Activated CD8-positive, alpha-beta memory T cell treated with anti-CD3 and anti-CD28 coated beads, Interleukin-2, amount 50 U/mL, for 24 hours (primary cell): ENCODE measurements around the gene LYPD6.
"Not testable (repeated sequence)": the region's sequence is repeated elsewhere in the genome, so short reads cannot be mapped to it uniquely, and the experiment has no call there.

Experiments used
- DNase-seq: peaks from one replicate; pipeline ENCODE4 v3.0.0-alpha.2; 2020; ENCODE audit errors: extremely low read depth

LYPD6 gene

GRCh38 chr2:149451417-149452165, 121.2 kb downstream of the LYPD6 start:
- DNase-seq, result no peak

GRCh38 chr2:149456285-149456684, 125.9 kb downstream of the LYPD6 start:
- no peak for DNase-seq

- no peak for DNase-seq
Observed at GRCh38 chr2:149458502-149458901, 128.1 kb downstream of the LYPD6 start.

GRCh38 chr2:149463328-149464002, 133.1 kb downstream of the LYPD6 start:
- no peak for DNase-seq

- no peak for DNase-seq
Observed at GRCh38 chr2:149464396-149464795, 134.0 kb downstream of the LYPD6 start.

- no peak for DNase-seq
Observed at GRCh38 chr2:149465873-149466272, 135.5 kb downstream of the LYPD6 start.

- DNase-seq, result no peak
Observed at GRCh38 chr2:149466635-149467034, 136.2 kb downstream of the LYPD6 start.

- no peak for DNase-seq
Observed at GRCh38 chr2:149467436-149467835, 137.0 kb downstream of the LYPD6 start.

GRCh38 chr2:149468636-149469035, 138.2 kb downstream of the LYPD6 start:
- DNase-seq, result no peak

GRCh38 chr2:149470046-149470445, 139.7 kb downstream of the LYPD6 start:
- no peak for DNase-seq

- DNase-seq, result no peak
Observed at GRCh38 chr2:149472413-149472812, 142.0 kb downstream of the LYPD6 start.

- DNase-seq, result no peak
Observed at GRCh38 chr2:149473068-149473467, 142.7 kb downstream of the LYPD6 start.

- no peak for DNase-seq
Observed at GRCh38 chr2:149473521-149473920, 143.1 kb downstream of the LYPD6 start.

- no peak for DNase-seq
Observed at GRCh38 chr2:149483004-149483605, 152.7 kb downstream of the LYPD6 start.

- no peak for DNase-seq
Observed at GRCh38 chr2:149486664-149487063, 156.3 kb downstream of the LYPD6 start.

GRCh38 chr2:149487189-149487588, 156.8 kb downstream of the LYPD6 start:
- DNase-seq, result no peak

GRCh38 chr2:149488706-149489440, 158.5 kb downstream of the LYPD6 start:
- no peak for DNase-seq

- no peak for DNase-seq
Observed at GRCh38 chr2:149489452-149489851, 159.1 kb downstream of the LYPD6 start.

GRCh38 chr2:149490296-149490695, 159.9 kb downstream of the LYPD6 start:
- DNase-seq, result no peak

GRCh38 chr2:149492923-149493322, 162.5 kb downstream of the LYPD6 start:
- DNase-seq, result no peak

GRCh38 chr2:149499204-149499603, 168.8 kb downstream of the LYPD6 start:
- not testable (repeated sequence) for DNase-seq

GRCh38 chr2:149506808-149507207, 176.4 kb downstream of the LYPD6 start:
- DNase-seq, result not testable (repeated sequence)
